Activated CD4-positive, alpha-beta T cell treated with anti-CD3 and anti-CD28 coated beads, Interleukin-2, amount 50 U/mL, for 1 hour (primary cell): Measurements from ENCODE around the gene MAGI3.
"Not testable (repeated sequence)": the region's sequence is repeated elsewhere in the genome, so short reads cannot be mapped to it uniquely, and the experiment has no call there.

ENCODE experiments used
- DNase-seq: peaks from one replicate; pipeline ENCODE4 v3.0.0-alpha.2; 2020

The MAGI3 gene

DNA sequence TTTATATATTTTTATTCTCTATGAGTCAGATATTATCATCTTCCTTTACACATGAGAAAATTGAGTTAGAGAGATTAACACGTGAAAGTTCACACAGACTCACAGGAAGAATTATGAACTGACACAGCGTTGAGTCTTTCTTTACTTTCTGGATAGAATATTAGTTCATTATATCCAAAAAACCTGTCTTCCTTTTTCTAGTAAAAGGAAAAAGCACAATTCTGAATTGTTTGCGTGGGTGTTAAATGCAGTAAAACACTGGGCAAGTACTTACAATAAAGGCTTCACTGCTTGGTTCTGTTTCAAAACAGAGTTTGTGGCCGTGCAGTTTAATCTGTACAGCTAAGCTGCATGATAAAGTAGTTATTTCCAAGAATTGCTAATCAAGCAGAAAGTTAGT lies 10.8 kb downstream of the MAGI3 start:
- DNase-seq: no peak

DNA sequence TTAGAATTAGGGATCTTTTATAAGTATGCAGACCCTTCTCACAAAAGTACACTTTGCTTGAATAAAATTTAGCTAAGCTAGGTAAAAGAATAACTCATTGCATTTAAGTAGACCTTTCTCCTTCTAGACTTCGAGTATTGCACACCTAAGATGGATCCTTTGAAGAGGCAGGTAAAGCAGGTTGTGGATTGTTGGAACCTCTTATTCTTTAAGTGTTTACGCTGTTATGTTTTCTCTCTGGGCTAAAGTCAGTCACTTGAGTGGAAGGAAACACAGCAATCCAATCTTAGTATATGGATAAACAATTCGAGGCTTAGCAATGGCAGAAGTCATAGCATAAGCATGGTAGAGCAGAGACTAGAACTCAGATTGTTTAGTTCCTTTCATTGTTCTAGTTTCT lies 11.4 kb downstream of the MAGI3 start:
- no peak for DNase-seq

DNA sequence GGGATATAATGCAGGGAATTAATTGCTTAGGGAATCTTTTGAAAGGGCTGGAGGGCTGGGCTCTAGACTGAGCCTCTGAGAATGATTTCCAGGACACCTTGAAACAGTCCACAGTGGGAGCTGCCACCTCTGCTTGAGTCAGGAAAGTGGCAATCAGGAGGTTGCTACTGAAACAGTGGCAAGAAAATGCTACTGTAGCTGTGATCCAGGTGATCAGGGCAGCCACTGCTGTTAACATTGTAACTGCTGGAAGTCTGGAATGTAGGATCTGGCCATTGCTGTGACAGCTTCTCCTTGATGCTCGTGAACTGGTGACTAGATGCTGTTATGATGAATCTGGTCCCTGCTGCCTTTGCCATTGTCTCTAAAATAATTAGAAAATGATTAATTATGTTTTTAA lies 12.8 kb downstream of the MAGI3 start:
- DNase-seq: no peak

DNA sequence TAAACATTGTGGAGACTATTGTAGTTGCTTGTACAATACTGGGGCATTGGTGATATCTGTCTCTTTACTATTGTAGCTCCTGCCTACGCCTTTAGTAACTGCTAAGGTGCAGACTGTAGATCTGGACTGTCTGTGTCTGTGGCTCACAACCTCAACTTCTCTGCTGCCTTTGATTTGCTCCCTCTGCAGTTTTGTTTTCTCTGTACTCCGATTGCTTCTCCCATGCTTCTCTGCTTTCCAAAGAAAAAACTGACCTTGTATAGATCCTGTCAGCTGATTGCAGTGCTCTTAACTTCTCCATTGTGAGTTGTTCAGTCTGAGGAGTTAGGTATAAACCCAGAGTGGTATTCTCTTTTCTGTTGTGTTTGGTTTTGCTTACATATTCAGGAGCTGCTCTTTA lies 15.3 kb downstream of the MAGI3 start:
- no peak for DNase-seq

DNA sequence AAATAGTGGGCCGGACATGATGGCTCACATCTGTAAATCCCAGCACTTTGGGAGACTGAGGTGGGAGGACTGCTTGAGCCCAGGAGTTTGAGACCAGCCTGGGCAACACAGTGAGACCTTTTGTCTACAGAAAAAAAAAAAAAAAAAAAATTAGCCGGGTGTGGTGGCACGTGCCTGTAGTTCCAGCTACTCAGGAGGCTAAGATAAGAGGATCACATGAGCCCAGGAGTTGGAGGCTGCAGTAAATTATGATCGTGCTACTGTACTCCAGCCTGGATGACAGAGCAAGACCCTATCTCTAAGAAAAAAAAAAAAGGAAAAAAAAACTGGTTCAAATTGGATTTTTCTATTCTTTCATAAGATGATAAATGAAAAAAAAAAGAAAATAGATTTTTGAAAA lies 15.8 kb downstream of the MAGI3 start:
- DNase-seq: not testable (repeated sequence)

DNA sequence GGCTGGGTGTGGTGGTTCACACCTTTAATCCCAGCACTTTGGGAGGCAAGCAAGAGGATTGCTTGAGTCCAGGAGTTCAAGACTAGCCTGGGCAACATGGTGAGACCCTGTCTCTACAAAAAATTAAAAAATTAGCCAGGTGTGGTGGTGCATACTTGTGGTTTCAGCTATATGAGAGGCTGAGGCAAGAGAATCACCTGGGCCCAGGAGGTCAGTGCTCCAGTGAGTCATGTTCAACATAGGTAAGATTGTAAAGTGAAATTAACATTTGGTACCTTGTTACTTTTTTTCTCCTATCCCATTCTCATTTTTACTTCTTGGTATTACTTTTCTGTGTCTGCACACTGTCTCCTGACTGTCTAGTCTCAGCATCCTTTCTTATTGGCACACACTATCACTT lies 19.0 kb downstream of the MAGI3 start:
- DNase-seq: no peak

DNA sequence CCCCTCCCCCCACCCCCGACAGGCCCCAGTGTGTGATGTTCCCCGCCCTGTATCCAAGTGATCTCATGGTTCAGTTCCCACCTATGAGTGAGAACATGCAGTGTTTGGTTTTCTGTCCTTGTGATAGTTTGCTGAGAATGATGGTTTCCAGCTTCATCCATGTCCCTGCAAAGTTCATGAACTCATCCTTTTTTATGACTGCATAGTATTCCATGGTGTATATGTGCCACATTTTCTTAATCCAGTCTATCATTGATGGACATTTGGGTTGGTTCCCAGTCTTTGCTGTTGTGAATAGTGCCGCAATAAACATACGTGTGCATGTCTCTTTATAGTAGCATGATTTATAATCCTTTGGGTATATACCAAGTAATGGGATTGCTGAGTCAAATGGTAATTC lies 21.7 kb downstream of the MAGI3 start:
- DNase-seq: not testable (repeated sequence)

DNA sequence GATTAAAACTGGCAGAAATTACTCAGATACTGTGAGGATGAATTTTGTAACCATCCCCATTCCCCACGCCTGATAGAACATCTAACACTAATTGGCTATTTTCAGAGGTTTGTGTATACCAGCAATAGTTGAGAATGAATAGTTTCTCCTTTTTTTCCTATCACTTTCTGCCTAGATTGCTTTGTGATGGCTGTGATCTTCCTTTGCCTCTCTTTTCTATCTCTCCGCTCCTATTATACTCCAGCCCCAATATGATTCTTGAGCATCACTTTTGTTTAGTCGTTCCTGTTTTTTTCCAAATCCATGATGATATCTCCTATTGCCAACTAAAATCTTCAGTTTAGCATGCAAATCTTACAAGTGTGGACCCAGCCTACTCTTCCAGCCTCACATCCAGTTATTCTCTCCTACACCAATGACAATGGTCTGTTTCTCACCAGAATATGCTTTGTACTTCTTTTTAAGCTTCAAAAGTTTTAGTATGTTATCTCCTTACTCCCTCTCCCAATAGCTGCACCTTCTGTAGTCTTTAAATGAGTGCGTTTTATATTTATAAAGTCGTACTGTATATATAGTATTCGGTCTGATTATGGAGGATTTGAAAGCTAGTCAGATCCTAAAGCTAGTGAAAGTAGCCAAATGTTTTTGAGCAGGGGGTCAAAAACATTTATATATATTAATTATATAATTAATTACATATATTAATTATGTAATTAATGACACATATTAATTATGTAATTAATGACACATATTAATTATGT lies 25.2 kb downstream of the MAGI3 start:
- no peak for DNase-seq

DNA sequence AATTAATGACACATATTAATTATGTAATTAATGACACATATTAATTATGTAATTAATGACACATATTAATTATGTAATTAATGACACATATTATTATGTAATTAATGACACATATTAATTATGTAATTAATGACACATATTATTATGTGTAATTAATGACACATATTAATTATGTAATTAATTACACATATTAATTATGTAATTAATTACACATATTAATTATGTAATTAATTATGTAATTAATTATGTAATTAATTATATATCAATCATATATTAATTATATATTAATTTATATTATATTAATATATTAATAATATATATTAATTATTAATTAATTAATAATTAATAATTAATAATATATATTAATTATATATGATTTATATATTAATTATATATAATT lies 25.8 kb downstream of the MAGI3 start:
- not testable (repeated sequence) for DNase-seq

DNA sequence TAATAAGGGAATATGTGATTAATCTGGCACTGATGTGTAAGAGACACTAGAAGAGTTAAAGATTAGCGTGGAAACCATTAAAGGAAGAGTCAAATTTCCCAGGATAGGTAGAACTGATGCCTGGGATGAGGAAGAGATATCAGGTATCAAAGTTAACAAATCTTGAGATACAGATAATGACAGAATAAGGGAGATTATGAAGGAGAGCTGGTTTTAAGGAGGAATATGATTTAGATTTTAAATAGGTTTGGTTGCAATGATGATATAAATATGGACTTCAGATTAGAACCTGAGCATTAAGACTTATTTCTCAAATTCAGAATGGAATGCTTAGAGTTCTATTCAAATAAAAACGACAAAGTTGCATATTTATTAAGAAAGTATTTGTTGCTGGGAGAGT lies 26.2 kb downstream of the MAGI3 start:
- no peak for DNase-seq

DNA sequence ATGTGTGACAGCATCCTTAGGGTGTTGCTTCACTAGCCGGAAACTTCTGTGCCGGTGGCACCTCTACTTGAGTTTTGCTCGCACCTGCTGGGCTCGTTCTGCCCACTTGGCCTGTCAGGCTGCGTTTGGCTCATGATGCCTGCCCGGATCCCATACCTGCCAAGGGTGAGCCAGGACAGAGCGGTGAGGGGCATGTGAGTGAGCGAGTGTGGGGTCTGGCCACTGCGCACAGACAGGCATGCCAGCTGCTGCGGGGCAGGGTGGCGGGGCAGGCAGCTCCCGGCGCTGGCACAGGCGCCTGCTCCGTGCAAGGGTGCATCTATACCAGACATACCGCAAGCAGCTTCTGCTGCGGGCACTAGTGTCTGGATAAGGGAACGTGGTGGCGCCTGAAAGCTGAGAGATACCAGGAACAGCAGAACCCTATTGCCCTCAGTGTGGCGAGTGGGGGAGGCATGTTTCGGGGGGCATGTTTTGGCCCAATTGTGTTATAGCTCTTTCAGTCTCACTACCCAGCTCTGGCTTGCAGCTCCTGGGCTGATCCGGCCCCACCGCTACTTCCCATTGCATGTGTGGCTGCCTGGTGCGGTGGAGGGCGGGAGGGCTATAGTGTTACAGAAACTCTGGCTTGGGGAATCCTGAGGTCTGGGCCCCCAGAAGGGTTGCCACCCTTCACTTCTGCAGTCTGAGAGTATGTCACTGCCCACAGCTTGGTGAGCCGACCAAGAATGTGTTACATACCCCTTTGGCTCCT lies 32.2 kb downstream of the MAGI3 start:
- no peak for DNase-seq

DNA sequence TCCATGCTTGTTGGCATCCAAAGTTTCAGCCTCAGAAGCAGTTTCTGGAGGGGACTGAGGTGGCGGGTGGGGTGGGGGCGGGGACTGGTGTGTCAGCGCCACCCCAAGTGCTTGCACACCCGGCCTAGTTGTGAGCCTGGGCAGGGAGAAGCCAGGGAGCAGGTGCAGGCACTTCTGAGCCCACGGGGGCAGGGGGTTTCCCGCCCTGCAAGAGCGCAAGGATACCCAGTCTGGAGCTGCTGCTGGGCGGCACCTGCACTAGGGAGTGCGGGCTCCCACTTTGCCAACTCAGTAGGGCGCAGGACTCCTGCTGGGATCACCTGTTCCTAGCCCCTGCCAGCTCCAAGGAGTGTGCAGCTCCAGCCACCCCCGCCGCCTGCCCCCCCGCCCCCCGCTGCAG lies 33.5 kb downstream of the MAGI3 start:
- DNase-seq: no peak

DNA sequence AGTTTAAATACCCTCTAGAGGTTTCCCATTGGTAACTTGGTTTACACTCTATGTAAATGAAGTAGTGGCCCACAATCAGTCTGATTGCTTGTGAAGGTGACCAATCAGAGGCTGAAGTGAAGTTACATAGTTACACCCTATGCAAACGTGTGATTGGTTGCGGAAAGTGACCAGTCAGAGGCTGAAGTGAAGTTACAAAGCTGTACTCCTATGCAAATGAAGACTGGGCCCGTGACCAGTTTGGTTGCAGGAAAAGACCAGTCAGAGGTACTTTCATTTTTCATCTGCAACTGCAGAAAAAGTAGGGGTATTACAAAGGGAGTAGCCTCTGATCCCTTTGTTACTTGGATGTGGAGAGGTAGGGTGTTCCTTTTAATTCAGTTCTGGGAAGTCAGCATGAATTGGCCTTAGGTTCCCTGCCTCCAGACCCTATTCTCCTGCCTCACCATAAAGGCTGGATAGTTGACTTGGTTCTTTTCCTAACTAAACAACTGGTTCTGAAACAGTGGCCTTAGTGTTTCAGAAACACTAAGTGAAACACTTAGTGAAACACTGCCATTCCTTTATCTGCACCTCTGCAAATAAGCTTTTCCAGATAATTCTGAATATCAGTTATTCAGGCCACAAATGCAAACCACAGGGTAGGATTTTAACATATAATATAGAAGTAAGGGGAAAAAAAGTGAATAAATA lies 39.3 kb downstream of the MAGI3 start:
- DNase-seq: no peak

DNA sequence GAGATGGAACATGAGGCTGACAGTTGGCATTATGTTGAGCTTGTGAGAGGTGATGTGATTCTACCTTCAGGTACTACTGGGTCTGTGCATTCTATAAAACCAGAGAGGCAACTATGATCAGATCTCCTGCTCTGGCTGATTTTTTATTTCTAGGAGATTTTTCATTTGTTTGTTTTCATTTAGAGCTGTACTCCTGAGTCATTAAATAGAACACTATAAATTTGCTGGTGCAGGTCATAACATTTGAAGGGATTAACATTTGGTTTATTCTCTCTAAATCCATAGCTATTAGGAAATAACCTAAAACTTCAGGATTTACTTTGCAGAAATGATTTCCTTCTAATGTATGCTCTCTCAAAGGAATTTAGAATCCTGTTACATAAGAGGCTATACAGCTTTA lies 42.9 kb downstream of the MAGI3 start:
- DNase-seq: no peak

DNA sequence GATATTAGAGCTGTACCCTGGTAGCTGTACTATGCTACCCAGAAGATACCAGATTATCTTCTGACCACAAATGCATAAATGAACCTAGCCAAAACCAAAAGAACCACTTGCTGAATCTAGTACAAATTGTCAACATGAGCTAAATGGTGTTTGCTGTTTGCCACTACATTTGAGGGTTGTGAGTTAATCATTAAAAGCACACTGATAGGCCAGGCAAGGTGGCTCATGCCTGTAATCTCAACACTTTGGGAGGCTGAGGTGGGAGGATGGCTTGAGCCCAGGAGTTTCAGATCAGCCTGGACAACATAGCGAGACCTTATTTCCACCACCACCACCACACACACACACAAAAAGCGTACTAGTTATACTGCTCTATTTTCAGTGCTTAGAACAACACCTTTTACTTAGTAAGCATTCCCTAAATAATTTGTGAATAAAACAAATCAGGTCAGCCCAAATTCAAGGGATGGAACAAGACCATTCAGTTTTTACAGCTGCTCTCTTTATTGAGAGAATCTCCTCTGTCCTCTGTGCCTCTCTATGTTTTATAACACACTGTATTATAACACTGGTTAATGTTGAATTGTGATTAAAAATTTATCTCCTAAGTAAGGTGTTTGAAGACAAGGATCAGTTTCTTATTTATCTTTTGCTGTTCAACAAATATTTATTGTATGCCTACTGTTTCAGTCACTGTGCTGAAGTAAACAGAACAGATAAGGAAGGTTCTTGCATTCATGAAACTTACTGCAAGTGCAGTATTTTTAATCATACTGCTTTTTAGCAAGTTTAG lies 44.0 kb downstream of the MAGI3 start:
- no peak for DNase-seq

DNA sequence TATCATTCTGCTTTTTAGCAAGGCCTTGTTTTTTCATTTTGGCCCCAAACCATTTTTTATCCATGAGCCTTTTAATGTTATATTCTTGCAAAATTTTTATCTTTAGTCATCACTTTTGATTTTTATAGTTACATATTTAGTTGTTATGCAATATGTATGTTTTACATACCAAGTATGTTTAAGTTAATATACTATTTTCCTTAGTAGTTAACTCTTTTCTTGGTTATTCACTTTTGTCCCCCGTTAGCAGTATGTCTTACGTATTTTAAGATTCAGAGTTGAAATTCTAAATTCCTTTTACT lies 44.5 kb downstream of the MAGI3 start:
- DNase-seq: no peak

DNA sequence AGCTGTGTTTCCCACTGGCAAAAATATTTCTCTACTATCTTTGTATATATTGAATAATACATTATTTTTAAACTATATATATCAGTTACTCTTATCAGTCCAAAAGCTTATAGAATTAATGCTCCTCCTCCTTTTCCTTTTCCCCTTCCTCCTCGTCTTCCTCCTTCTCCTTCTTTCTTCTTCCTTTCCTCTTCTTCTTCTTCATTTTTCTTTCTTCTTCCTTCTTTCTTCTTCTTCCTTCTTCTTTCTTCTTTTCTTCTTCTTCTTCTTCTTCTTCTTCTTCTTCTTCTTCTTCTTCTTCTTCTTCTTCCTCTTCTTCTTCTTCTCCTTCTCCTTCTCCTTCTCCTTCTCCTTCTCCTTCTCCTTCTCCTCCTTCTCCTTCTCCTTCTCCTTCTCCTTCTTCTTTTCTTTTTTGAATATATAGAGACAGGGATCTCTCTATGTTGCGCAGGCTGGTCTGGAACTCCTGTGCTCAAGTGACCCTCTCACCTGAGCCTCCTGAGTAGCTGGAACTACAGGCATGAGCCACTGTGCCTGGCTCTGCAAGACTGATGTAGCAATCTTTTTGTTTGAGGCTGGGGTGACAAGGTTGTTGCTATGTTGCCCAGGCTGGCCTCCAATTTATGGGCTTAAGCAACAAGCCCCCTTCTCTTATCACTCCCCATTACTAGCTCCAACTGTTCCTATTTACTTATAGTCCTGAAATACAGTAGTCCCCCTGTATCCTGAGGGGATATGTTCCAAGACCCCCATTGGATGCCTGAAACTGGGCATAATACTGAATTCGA lies 47.4 kb downstream of the MAGI3 start:
- DNase-seq: no peak

DNA sequence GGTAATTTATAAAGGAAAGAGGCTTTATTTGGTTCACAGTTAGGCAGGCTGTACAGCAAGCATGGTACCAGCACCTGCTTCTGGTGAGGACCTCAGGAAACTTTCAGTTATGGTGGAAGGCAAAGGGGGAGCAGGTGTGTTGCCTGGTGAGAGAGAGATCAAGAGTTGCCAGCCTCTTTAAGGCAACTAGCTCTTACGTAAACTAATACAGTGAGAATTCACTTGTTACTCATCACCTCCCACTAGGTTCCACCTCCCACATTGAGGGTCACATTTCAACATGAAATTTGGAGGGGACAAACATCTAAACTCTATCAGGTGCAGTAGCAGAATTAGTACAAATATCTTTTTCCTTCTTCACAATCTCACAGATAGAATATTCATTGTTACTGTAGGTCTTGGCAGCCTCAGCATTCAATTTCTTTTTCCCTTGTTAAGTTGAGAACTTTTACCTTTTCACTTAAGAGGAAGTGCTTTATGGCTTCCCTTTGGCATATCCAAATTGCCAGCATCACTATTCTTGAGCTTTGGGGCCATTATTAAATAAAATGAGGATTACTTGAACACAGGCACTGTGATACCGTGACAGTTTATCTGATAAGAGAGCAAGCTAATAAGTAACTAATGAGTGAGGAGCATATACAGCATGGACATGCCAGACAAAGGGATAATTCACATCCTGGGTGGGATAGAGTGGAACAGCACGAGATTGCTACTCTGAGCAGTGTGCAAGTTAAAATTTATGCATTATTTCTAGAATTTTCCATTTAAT lies 48.4 kb downstream of the MAGI3 start:
- no peak for DNase-seq

DNA sequence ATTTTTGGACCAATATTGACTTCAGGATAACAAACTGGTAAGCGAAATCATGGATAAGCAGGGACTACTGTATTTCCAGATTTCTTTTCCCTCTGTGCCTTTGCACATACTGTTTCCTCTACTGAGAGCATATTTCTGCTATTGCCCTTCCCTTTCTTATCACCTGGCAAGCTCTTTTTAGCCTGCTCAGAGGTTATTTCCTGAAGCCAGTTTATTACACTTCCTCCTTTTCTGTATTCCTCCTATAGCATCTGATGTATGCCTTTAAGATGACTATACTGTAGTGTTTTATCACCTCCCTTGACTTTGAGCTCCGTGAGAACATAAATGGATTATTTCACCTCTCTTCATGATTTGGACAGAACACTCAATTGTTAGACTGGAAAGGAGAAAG lies 49.0 kb downstream of the MAGI3 start:
- no peak for DNase-seq

DNA sequence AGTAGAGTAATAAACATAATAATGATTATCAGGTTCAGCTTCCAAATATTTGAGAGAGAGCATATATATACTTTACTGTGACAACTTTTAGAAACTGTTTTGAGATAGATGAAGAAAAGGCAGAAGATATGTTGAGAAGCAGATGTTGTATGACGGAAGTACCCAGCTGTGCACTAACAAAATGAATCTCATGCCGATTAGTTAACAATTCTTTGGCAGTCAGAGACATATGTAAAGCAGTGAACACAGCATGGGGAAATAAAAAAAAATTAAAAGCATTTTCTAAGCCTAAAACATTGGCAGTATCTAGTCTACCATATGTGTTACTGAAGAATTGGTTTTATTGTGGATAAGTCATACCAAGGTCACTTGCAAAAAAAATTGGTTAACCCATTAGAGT lies 51.8 kb downstream of the MAGI3 start:
- DNase-seq: no peak

DNA sequence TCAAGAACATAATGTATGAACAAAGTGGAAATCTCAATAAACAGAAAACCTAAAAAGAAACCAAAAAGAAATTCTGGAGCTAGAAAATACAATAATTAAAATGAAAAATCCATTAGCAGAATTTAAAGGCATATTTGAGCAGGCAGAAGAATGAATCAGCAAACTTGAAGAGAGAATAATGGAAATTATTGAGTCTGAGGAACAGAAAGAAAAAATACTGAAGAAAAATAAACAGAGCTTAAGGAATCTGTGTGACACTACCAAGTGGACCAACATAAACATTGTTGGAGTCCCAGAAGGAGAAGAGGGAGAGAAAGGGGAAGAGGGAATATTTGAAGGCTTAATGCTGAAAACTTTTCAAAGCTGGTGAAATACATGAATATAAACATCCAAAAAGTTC lies 54.5 kb downstream of the MAGI3 start:
- no peak for DNase-seq

DNA sequence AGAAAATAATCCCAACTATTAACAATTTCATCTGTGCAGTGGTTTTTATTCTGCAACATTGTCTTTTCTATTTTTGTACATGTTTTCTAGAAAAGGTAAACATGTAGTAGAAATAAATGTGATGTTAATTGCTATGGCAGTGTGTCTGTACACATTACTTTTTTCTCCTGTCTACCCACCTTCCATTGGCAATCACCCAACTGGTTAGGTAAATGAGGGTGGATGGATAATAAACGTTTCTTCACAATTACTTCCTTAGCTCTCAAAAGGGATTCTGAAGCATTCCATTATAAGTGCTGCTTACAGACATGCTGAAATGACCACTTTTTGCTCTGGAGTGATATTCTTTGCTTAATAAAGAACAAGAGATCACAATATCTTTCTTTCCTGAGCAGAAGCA lies 61.4 kb downstream of the MAGI3 start:
- DNase-seq: no peak
